HG02610 (cell line): ENCODE measurements around the gene CTR9.
"Not testable (repeated sequence)": the region's sequence is repeated elsewhere in the genome, so short reads cannot be mapped to it uniquely, and the experiment has no call there.

Experiments
- ATAC-seq: cut with Tn5 transposase; IDR thresholded peaks from one replicate; pipeline ENCODE4 v1.9.1; 2021; ENCODE audit warnings: mild to moderate bottlenecking, moderate library complexity; ENCODE audit not compliant: unreplicated experiment

The CTR9 gene

DNA sequence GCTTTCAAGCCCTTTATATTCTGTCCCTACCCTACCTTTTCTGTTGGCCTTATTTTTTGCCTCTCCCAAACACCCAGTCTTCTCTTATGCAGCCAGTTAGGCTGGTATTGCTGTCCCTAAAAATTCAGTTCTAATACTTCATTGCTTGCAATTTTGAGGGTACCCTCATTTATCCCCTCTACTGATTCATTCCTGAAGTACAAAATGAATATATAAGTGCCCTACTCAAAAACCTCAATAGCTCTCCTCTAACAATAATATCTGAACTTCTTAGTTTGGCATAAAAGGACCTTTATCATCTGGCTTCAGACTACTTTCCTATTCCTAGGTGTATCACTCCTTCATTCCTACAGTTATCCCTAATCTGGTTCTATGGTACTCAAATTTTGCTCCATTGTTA is 62.9 kb downstream of the CTR9 start:
- no peak for ATAC-seq

DNA sequence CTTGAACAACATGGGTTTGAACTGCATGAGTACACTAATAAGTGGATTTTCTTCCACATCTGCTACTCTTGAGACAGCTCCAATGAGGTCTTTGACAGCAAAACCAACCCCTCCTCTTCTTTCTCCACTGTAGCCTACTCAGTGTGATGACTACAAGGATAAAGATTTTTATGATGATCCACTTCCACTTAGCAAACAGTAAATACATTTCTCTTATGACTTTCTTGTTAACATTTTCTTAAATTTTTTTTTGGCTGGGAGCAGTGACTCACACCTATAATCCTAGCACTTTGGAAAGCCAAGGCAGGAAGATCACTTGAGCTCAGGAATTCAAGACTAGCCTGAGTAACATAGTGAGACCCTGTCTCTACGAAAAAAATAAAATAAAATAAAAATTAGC is 67.5 kb downstream of the CTR9 start:
- no peak for ATAC-seq

DNA sequence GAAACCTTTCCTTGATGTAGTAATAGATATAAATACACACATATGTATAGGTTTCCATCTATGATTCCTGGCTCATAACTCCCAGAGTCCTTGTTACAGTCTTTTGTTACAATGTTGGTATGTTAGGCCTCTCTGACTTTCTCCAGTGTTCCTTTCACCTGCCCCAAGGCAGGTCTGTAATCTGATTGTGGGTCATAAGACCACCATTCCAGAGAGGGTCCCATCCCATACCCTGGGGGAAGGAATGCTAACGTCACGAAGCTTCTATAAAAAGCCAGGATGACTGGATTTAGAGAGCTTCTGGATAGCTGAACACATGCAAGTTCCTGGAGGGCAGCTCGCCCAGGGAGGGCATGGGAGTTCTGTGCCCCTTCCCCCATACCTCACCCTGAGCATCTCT is 71.4 kb downstream of the CTR9 start:
- not testable (repeated sequence) for ATAC-seq

DNA sequence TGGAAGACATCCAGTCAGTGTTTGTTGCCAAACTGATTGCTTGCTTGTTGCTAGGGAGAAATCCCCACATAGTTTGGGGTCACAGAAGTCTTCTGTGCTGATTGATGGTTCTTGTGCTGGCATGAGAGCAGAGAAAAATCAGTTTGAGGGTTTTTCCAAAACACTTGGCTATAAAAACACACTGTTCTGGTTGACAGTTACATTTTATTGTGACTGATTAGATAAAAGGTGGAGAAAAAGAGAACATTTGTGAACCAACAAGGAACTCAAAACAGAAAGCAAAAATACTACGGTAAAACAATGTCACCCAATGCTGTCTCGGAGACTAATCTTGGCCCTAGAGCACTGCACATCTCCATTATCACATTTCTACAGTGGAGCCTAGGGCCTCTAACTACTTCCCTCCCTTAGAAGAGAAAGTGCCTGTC is 72.1 kb downstream of the CTR9 start:
- ATAC-seq: no peak

DNA sequence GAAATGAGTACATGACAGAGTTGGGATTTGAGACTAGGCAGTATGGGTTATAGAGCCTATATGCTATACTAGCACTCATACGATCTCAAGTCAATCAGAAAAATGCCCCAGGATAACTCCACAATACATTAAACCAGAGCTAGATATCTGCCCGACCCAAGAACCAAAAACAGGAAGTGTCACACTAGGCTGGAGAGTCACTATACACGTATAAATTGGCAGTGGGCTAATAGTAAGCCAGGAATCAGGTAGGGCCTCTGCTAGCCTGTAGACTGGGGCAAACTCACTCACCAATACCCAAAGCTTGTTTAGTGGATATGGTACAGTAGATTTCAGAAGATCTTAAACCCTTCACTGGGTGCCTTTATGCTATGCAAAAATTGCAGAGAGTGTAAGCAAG is 73.8 kb downstream of the CTR9 start:
- ATAC-seq: peak; percentile 66

DNA sequence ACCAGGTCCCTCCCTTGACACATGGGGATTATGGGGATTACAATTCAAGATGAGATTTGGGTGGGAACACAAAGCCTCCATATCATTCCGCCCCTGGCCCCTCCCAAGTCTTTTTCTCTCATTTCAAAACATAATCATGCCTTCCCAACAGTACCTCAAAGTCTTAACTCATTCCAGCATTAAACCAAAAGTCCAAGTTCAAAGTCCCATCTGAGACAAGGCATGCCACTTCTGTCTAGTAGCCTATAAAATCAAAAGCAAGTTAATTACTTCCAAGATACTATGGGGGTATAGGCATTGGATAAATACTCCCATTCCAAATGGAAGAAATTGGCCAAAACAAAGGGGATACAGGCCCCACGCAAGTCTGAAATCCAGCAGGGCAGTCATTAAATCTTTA is 77.4 kb downstream of the CTR9 start:
- ATAC-seq: no peak

DNA sequence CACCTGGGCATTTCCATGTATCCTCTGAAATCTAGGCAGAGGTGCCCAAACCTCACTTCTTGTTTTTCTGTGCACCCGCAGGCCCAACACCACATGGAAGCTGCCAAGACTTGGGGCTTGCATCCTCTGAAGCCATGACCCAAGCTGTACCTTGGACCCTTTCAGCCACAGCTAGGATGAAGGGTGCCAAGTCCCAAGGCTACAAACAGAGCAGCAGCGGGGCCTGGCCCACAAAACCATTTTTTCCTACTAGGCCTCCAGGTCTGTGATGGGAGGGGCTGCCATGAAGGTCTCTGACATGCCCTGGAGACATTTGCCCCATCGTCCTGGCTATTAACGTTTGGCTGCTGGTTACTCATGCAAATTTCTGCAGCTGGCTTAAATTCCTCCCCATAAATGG is 78.1 kb downstream of the CTR9 start:
- ATAC-seq: no peak
